ENCODE data around the gene GAL3ST3.

The GAL3ST3 gene

GRCh38 chr11:66015454-66015881 is 33.5 kb downstream of the GAL3ST3 start:
- ATAC-seq (ENCODE audit: insufficient read depth, low read depth) (0 out of 3 replicates have a peak, but pooled peaks have one; percentile 35), DNase-seq (no peak)
- Histone ChIP-seq H3K27ac (ENCODE audit: low read length) (no peak overlapping the region), H2AFZ (ENCODE audit: low read depth, low read length) (no peak overlapping the region), H3K27me3 (ENCODE audit: insufficient read depth, low read length, poor library complexity) (no peaks in the 10 kb centered on the region), H3K4me3 (ENCODE audit: low read depth in 1 of 2, low read length in 2 of 2) (no peak overlapping the region), H3K9ac (ENCODE audit: low read depth, low read length) (no peak overlapping the region), H3K4me2 (ENCODE audit: insufficient read depth, low read length) (no peak overlapping the region), H4K20me1 (ENCODE audit: insufficient read depth, low read length) (peaks cover 3% of the 10 kb centered on the region; the same call in 1 of the 2 replicates), H3K4me1 (ENCODE audit: insufficient read depth, low read length) (no peaks in the 10 kb centered on the region), H3K36me3 (ENCODE audit: insufficient read depth, low read length) (no peaks in the 10 kb centered on the region), H3K79me2 (ENCODE audit: insufficient read depth, low read length) (no peaks in the 10 kb centered on the region), H3K9me3 (ENCODE audit: insufficient read depth, low read length, severe bottlenecking) (no peaks in the 10 kb centered on the region)
- TF ChIP-seq, protein P1, sequence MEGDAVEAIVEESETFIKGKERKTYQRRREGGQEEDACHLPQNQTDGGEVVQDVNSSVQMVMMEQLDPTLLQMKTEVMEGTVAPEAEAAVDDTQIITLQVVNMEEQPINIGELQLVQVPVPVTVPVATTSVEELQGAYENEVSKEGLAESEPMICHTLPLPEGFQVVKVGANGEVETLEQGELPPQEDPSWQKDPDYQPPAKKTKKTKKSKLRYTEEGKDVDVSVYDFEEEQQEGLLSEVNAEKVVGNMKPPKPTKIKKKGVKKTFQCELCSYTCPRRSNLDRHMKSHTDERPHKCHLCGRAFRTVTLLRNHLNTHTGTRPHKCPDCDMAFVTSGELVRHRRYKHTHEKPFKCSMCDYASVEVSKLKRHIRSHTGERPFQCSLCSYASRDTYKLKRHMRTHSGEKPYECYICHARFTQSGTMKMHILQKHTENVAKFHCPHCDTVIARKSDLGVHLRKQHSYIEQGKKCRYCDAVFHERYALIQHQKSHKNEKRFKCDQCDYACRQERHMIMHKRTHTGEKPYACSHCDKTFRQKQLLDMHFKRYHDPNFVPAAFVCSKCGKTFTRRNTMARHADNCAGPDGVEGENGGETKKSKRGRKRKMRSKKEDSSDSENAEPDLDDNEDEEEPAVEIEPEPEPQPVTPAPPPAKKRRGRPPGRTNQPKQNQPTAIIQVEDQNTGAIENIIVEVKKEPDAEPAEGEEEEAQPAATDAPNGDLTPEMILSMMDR (IDR thresholded peaks at IDR 0.05; ENCODE audit: borderline replicate concordance, extremely low read depth, low read length, poor library complexity, severe bottlenecking) = no peak
- no peak for TF ChIP-seq EZH2 (IDR thresholded peaks at IDR 0.05; ENCODE audit: borderline replicate concordance, low read depth, low read length, severe bottlenecking)

DNA sequence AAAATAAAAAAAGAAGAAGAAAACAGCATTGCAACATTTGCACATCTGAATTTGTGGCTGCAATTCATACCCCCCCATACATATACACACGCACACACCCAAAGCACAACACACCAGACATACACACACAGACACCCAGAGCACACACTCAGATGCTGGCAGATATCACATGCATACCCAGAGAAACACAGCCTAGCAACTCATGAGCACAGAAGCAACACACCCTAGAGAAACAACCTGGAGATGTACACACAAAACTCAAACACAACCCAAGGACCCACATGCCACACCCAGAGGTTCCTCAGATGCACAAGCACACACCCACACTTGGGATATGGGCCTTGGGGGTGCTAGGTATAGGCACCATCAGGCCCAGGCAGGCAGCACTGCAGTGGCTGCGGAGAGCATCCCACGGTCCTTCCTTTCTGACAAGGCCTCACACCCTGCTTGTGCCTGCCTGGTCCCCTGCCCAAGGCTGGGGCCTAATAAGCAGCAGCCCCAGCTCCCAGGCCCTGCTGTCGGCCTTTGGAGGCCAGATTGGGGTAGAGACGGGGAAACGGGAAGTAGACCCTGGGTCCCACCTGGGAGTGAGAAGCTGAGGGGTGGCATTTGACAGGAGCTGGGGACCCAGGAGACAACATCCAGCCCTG is 34.0 kb downstream of the GAL3ST3 start:
- no peak overlapping the region for H3K27ac ChIP-seq (ENCODE audit: low read length)
- H4K20me1 ChIP-seq (ENCODE audit: insufficient read depth, low read length) = peaks cover 3% of the 10 kb centered on the region; the same call in 1 of the 2 replicates
- H3K9ac ChIP-seq (ENCODE audit: low read depth, low read length) = no peak overlapping the region
- TF ChIP-seq, protein P1 (IDR thresholded peaks at IDR 0.05; ENCODE audit: borderline replicate concordance, extremely low read depth, low read length, poor library complexity, severe bottlenecking) = no peak
- TF ChIP-seq EZH2 (IDR thresholded peaks at IDR 0.05; ENCODE audit: borderline replicate concordance, low read depth, low read length, severe bottlenecking) = no peak
- H3K79me2 ChIP-seq (ENCODE audit: insufficient read depth, low read length) = no peaks in the 10 kb centered on the region
- H2AFZ ChIP-seq (ENCODE audit: low read depth, low read length) = peak overlapping the region; percentile 33; the same call in 1 of the 2 replicates
- DNase-seq = no peak
- peak; percentile 19; the same call in 1 of the 3 replicates for ATAC-seq (ENCODE audit: insufficient read depth, low read depth)
- H3K4me1 ChIP-seq (ENCODE audit: insufficient read depth, low read length) = no peaks in the 10 kb centered on the region
- no peak overlapping the region for H3K4me2 ChIP-seq (ENCODE audit: insufficient read depth, low read length)
- H3K9me3 ChIP-seq (ENCODE audit: insufficient read depth, low read length, severe bottlenecking) = no peaks in the 10 kb centered on the region
- no peaks in the 10 kb centered on the region for H3K27me3 ChIP-seq (ENCODE audit: insufficient read depth, low read length, poor library complexity)
- no peaks in the 10 kb centered on the region for H3K36me3 ChIP-seq (ENCODE audit: insufficient read depth, low read length)
- no peak overlapping the region for H3K4me3 ChIP-seq (ENCODE audit: low read depth in 1 of 2, low read length in 2 of 2)

GRCh38 chr11:66013762-66014100 is 35.2 kb downstream of the GAL3ST3 start:
- TF ChIP-seq, protein P1 (IDR thresholded peaks at IDR 0.05; ENCODE audit: borderline replicate concordance, extremely low read depth, low read length, poor library complexity, severe bottlenecking) = no peak
- TF ChIP-seq EZH2 (IDR thresholded peaks at IDR 0.05; ENCODE audit: borderline replicate concordance, low read depth, low read length, severe bottlenecking) = no peak
- no peak for DNase-seq
- Histone ChIP-seq H3K9me3 (ENCODE audit: insufficient read depth, low read length, severe bottlenecking) (no peaks in the 10 kb centered on the region), H3K27me3 (ENCODE audit: insufficient read depth, low read length, poor library complexity) (no peaks in the 10 kb centered on the region), H3K27ac (ENCODE audit: low read length) (no peak overlapping the region), H3K79me2 (ENCODE audit: insufficient read depth, low read length) (no peaks in the 10 kb centered on the region), H3K4me1 (ENCODE audit: insufficient read depth, low read length) (no peaks in the 10 kb centered on the region), H3K9ac (ENCODE audit: low read depth, low read length) (no peak overlapping the region), H3K36me3 (ENCODE audit: insufficient read depth, low read length) (no peaks in the 10 kb centered on the region), H4K20me1 (ENCODE audit: insufficient read depth, low read length) (peaks cover 3% of the 10 kb centered on the region; the same call in 1 of the 2 replicates), H3K4me2 (ENCODE audit: insufficient read depth, low read length) (no peak overlapping the region), H3K4me3 (ENCODE audit: low read depth in 1 of 2, low read length in 2 of 2) (no peak overlapping the region), H2AFZ (ENCODE audit: low read depth, low read length) (no peak overlapping the region)
- no peak for ATAC-seq (ENCODE audit: insufficient read depth, low read depth)

Data from DND-41 (cell line).